NB4 (cell line): ENCODE measurements around the gene TNFAIP2.

Experiments used
- MAX ChIP-seq: IDR thresholded peaks from 2 replicates; pipeline ENCODE4 v1.6.1; 2011; ENCODE audit warnings: low read depth, low read length
- POLR2A ChIP-seq: IDR thresholded peaks from 2 replicates; pipeline ENCODE4 v1.6.1; 2011; ENCODE audit warnings: mild to moderate bottlenecking; ENCODE audit not compliant: insufficient read length; ENCODE audit errors: extremely low read depth
- TF ChIP-seq, protein P1 (sequence below): IDR thresholded peaks from one replicate; pipeline ENCODE4 v1.5.1; 2012; ENCODE audit warnings: low read depth, low read length

- TF ChIP-seq, protein P1, sequence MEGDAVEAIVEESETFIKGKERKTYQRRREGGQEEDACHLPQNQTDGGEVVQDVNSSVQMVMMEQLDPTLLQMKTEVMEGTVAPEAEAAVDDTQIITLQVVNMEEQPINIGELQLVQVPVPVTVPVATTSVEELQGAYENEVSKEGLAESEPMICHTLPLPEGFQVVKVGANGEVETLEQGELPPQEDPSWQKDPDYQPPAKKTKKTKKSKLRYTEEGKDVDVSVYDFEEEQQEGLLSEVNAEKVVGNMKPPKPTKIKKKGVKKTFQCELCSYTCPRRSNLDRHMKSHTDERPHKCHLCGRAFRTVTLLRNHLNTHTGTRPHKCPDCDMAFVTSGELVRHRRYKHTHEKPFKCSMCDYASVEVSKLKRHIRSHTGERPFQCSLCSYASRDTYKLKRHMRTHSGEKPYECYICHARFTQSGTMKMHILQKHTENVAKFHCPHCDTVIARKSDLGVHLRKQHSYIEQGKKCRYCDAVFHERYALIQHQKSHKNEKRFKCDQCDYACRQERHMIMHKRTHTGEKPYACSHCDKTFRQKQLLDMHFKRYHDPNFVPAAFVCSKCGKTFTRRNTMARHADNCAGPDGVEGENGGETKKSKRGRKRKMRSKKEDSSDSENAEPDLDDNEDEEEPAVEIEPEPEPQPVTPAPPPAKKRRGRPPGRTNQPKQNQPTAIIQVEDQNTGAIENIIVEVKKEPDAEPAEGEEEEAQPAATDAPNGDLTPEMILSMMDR = no peak
- no peak for TF ChIP-seq MAX
- TF ChIP-seq POLR2A = no peak
These were observed 42.1 kb downstream of the TNFAIP2 start for GRCh38 chr14:103165323-103165722.
